Ishikawa (cell line): ENCODE results near the gene RACGAP1.

Experiments used
- CEBPB ChIP-seq: IDR thresholded peaks from 2 replicates; pipeline ENCODE4 v1.6.1; 2012
- CREB1 ChIP-seq: IDR thresholded peaks from 2 replicates; pipeline ENCODE4 v1.6.1; 2012; ENCODE audit warnings: low read depth
- EGR1 ChIP-seq: IDR thresholded peaks from 2 replicates; pipeline ENCODE4 v1.6.1; 2012
- EP300 ChIP-seq: IDR thresholded peaks from 2 replicates; pipeline ENCODE4 v1.6.1; 2012; ENCODE audit warnings: borderline replicate concordance
- FOXM1 ChIP-seq: IDR thresholded peaks from 2 replicates; pipeline ENCODE4 v1.6.1; 2012; ENCODE audit warnings: low read depth, borderline replicate concordance
- NFIC ChIP-seq: IDR thresholded peaks from 2 replicates; pipeline ENCODE4 v1.6.1; 2012
- RAD21 ChIP-seq: IDR thresholded peaks from 2 replicates; pipeline ENCODE4 v1.6.1; 2012; ENCODE audit warnings: low read depth
- TAF1 ChIP-seq: IDR thresholded peaks from 2 replicates; pipeline ENCODE4 v1.6.1; 2012; ENCODE audit warnings: low read depth, mild to moderate bottlenecking
- TCF12 ChIP-seq: IDR thresholded peaks from 2 replicates; pipeline ENCODE4 v1.6.1; 2012; ENCODE audit warnings: low read depth
- TEAD4 ChIP-seq: IDR thresholded peaks from 2 replicates; pipeline ENCODE4 v1.6.1; 2012
- YY1 ChIP-seq: IDR thresholded peaks from 2 replicates; pipeline ENCODE4 v1.6.1; 2012; ENCODE audit warnings: low read depth
- ZBTB7A ChIP-seq: IDR thresholded peaks from 2 replicates; pipeline ENCODE4 v1.6.1; 2012; ENCODE audit warnings: low read depth
- TF ChIP-seq, protein P1 (sequence below): IDR thresholded peaks from 2 replicates; pipeline ENCODE4 v1.6.1; 2012; ENCODE audit warnings: low read depth, mild to moderate bottlenecking
- TF ChIP-seq, protein P2 (sequence below): IDR thresholded peaks from 2 replicates; pipeline ENCODE4 v1.6.1; 2012
- TF ChIP-seq, protein P3 (sequence below): IDR thresholded peaks from 2 replicates; pipeline ENCODE4 v1.6.1; 2012

The RACGAP1 gene

DNA sequence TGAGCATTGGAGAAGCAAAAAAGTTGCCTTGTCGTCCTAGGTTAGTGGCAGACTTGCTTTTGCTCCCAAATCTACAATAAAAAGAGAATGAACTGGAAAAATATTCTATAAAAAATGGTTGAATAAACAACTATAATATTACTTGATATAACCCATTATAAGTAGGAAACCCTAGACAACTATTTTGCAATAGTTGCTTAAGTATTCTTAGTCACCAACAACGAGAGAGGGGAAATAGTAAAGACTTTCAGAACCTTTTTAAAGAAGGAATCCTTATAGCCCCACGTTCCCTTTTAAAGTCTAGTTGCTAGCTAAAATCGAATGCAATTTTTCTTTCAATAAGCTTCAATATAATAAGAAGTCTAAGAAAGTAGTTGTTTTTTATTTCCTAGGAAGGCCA lies 35.0 kb downstream of the RACGAP1 start:
- no peak for TF ChIP-seq FOXM1
- no peak for TF ChIP-seq NFIC
- TF ChIP-seq, protein P1, sequence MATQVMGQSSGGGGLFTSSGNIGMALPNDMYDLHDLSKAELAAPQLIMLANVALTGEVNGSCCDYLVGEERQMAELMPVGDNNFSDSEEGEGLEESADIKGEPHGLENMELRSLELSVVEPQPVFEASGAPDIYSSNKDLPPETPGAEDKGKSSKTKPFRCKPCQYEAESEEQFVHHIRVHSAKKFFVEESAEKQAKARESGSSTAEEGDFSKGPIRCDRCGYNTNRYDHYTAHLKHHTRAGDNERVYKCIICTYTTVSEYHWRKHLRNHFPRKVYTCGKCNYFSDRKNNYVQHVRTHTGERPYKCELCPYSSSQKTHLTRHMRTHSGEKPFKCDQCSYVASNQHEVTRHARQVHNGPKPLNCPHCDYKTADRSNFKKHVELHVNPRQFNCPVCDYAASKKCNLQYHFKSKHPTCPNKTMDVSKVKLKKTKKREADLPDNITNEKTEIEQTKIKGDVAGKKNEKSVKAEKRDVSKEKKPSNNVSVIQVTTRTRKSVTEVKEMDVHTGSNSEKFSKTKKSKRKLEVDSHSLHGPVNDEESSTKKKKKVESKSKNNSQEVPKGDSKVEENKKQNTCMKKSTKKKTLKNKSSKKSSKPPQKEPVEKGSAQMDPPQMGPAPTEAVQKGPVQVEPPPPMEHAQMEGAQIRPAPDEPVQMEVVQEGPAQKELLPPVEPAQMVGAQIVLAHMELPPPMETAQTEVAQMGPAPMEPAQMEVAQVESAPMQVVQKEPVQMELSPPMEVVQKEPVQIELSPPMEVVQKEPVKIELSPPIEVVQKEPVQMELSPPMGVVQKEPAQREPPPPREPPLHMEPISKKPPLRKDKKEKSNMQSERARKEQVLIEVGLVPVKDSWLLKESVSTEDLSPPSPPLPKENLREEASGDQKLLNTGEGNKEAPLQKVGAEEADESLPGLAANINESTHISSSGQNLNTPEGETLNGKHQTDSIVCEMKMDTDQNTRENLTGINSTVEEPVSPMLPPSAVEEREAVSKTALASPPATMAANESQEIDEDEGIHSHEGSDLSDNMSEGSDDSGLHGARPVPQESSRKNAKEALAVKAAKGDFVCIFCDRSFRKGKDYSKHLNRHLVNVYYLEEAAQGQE = no peak
- no peak for TF ChIP-seq CREB1
- TF ChIP-seq TEAD4 = no peak
- TF ChIP-seq EGR1 = no peak
- TF ChIP-seq, protein P2, sequence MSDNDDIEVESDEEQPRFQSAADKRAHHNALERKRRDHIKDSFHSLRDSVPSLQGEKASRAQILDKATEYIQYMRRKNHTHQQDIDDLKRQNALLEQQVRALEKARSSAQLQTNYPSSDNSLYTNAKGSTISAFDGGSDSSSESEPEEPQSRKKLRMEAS = no peak
- TF ChIP-seq CEBPB = no peak
- TF ChIP-seq TCF12 = no peak
- TF ChIP-seq, protein P3, sequence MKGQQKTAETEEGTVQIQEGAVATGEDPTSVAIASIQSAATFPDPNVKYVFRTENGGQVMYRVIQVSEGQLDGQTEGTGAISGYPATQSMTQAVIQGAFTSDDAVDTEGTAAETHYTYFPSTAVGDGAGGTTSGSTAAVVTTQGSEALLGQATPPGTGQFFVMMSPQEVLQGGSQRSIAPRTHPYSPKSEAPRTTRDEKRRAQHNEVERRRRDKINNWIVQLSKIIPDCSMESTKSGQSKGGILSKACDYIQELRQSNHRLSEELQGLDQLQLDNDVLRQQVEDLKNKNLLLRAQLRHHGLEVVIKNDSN = no peak
- TF ChIP-seq RAD21 = no peak
- no peak for TF ChIP-seq ZBTB7A
- no peak for TF ChIP-seq TAF1
- no peak for TF ChIP-seq YY1
- no peak for TF ChIP-seq EP300

DNA sequence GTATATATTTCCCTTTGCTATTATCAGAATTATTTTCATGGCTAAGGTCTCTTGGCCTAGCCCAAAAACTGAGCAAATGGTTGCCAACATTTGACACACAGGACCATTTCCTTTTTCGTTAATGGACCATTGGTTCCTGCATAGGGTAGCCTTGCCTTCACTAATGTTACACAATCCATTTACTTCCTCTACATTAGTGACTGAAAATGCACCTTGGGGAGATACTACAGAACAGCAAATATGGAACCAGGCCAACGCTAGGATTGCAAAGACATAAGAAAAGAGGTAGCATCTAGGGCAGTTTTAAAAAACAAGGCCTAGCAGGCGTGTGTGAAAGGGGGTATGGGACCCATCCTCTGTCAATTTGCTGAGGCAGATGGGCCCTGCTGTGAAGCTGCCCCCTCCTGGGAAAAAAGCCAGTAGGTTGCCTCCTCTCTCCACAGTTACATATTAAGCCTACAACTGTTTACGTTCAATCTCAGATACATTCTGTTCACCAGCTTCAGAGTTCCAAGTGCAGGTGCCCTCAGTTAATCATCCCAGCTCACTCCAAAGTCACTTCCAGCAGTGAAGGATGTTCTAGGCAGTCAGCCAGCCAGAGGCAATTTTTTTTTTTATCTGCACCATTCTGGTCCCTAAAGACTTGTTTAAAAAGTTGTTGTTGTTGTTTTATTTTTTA lies 37.5 kb downstream of the RACGAP1 start:
- TF ChIP-seq, protein P1 = no peak
- TF ChIP-seq, protein P2 = no peak
- no peak for TF ChIP-seq TAF1

DNA sequence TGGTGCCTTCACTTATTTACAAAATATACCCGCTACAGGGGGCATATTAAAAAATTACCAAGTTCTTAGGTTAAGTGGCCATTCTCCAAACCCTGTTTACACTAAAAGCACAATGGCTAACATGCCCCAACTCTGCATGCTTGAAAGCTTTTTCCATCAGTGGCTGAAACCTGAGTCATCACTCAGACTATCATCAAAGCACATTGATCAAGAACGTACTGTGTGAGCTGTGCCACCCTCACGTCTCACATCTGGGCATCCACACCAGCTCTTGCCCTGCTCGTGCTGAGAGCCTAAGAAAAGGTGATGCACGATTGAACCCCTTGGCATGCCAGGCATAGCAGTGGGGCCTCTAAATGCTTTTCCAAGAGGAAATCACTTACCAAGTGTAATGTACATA lies 39.3 kb downstream of the RACGAP1 start:
- TF ChIP-seq EP300 (no peak), NFIC (no peak), EGR1 (no peak), FOXM1 (no peak), RAD21 (no peak), CREB1 (no peak), TEAD4 (no peak), TAF1 (no peak), YY1 (no peak)

DNA sequence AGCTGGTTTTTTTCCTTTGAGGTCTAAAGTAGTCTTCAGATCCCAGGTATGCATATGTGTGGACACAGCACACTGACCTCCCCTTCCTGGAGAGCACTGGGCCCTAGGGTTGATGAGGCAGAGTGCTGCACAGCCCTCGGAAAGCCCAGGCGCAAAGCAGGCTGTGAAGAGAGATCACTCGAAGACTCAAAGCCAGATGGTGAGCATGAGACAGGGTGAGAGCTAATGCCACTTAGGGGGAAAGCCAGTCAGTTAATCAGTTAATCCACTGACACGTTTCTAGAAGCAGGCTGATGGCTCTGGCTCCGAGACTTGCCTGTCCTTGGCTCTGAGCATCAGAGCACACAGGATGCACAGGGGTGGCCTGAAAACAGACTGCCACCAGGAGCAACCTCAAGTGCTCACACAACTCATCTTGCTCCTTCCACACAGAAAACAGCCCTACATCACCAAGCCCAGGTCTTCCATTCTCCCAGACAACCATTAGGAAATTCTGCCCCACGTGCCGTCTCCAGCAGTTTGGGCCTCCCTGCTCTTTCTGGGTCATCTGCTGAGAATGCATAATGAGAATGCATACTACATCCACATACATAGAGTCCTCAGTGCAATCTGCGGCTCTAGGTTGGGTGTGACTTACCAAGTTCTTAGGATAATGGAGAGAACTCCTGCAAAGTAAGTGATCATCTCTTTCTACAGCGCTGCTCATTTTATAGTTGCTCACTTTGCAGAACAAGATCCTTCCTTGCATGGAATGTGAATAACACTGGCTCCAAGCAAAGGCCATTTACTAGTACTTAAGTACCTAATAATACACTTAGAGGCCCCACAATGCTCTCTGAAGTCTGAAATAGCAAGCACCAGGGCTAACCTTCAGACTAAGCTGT lies 40.6 kb downstream of the RACGAP1 start:
- TF ChIP-seq, protein P1 = no peak
- TF ChIP-seq EGR1 (no peak), EP300 (no peak), TAF1 (no peak), TEAD4 (no peak), RAD21 (no peak), CREB1 (no peak), YY1 (no peak), ZBTB7A (no peak), CEBPB (no peak), NFIC (no peak), FOXM1 (no peak), TCF12 (no peak)
- TF ChIP-seq, protein P3 = no peak
- TF ChIP-seq, protein P2 = no peak
